IPS-NIHi7 (cell line): ENCODE data around the gene SLFN12.
"Not testable (repeated sequence)": the region's sequence is repeated elsewhere in the genome, so short reads cannot be mapped to it uniquely, and the experiment has no call there.

Experiments
- DNase-seq: peaks from one replicate; pipeline ENCODE4 v3.0.0; 2012; ENCODE audit warnings: mixed read lengths; ENCODE audit errors: extremely low spot score

SLFN12 gene

GRCh38 chr17:35432176-35433074, at the start of gene SLFN12:
SLFN12 (minus strand) TSS chr17:35432500; CDS start chr17:35423028, 9,472 bp downstream.
- peak; percentile 43 for DNase-seq

GRCh38 chr17:35479271-35479670, 47.0 kb upstream of the SLFN12 start:
- no peak for DNase-seq

GRCh38 chr17:35477248-35477647, 44.9 kb upstream of the SLFN12 start:
- no peak for DNase-seq

GRCh38 chr17:35476283-35476820, 44.1 kb upstream of the SLFN12 start:
- no peak for DNase-seq

- no peak for DNase-seq
These were observed 36.2 kb upstream of the SLFN12 start for GRCh38 chr17:35468475-35468874.

- no peak for DNase-seq
These were observed 35.5 kb upstream of the SLFN12 start for GRCh38 chr17:35467824-35468223.

GRCh38 chr17:35460354-35460851, 28.1 kb upstream of the SLFN12 start:
- peak; percentile 97 for DNase-seq

GRCh38 chr17:35454035-35454434, 21.7 kb upstream of the SLFN12 start:
- not testable (repeated sequence) for DNase-seq

- DNase-seq, result no peak
These were observed 20.9 kb upstream of the SLFN12 start for GRCh38 chr17:35453171-35453570.

GRCh38 chr17:35449371-35449931, 17.2 kb upstream of the SLFN12 start:
- peak; percentile 30 for DNase-seq

GRCh38 chr17:35448899-35449227, 16.6 kb upstream of the SLFN12 start:
- no peak for DNase-seq

GRCh38 chr17:35448214-35448898, 16.1 kb upstream of the SLFN12 start, which contains the start of gene SLFN13:
SLFN13 (minus strand) TSS chr17:35448766; CDS start chr17:35445680, 3,086 bp downstream.
- DNase-seq, result peak; percentile 83

GRCh38 chr17:35447499-35447898, 15.2 kb upstream of the SLFN12 start:
- no peak for DNase-seq

- DNase-seq, result no peak
These were observed 6.1 kb upstream of the SLFN12 start for GRCh38 chr17:35438433-35438832.

- DNase-seq, result peak; percentile 72
These were observed 985 bp upstream of the SLFN12 start for GRCh38 chr17:35433075-35433894.

GRCh38 chr17:35429702-35430101, 2.6 kb downstream of the SLFN12 start:
- DNase-seq, result no peak

- no peak for DNase-seq
These were observed 4.1 kb downstream of the SLFN12 start for GRCh38 chr17:35428229-35428628.

- DNase-seq, result no peak
These were observed 8.5 kb downstream of the SLFN12 start for GRCh38 chr17:35423761-35424160.

GRCh38 chr17:35421069-35421468, 11.2 kb downstream of the SLFN12 start:
- DNase-seq, result not testable (repeated sequence)

GRCh38 chr17:35416659-35417058, 15.6 kb downstream of the SLFN12 start:
- DNase-seq, result no peak

- not testable (repeated sequence) for DNase-seq
These were observed 17.6 kb downstream of the SLFN12 start for GRCh38 chr17:35414707-35415106.
